Measurements from ENCODE around the gene DNHD1. TPM values are rescaled to one million over a fixed set of nuclear protein-coding genes. Genes with fewer than 3 reads are reported as not detected.

The DNHD1 gene
- total and polyA plus RNA-seq, 2 of the 4 experiments (the other 2 are of a cell fraction), result 1.8 to 3.6 TPM

DNA sequence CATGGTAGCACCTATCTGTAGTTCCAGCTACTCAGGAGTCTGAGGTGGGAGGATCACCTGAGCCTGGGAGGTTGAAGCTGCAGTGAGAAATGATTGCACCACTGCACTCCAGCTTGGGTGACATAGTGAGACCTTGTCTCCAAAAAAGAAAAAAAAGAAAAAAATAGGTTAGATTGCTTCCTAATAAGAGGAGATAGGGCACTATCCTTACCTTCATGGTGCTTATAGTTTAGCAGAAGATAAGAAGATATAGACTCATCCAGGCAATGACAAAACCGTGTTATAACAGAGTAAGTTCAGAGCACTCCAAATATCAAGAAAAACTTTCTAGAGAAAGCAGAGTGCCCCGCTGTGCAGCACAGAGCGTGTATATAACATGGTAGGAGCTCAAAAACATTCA is 64.2 kb downstream of the DNHD1 start:
- POLR2A ChIA-PET (ENCODE audit: unreplicated experiment), result no interaction called here
- dilution Hi-C loops (cut with HindIII; ENCODE audit: low sequenced_read_pairs, unreplicated experiment) (no loop called here), in situ Hi-C loops (cut with MboI; ENCODE audit: low sequenced_read_pairs) (no loop called here), intact Hi-C loops (cut with micrococcal nuclease) (no loop called here)
- CTCF ChIA-PET, result no interaction called here
- Histone ChIP-seq H3K9me3 (ENCODE audit: control insufficient read depth, insufficient read depth, low read length) (no peaks in the 10 kb centered on the region), H2AFZ (replicated peaks; ENCODE audit: low read length, poor library complexity) (no peak overlapping the region), H3K18ac (ENCODE audit: low read depth, low read length) (no peak overlapping the region), H2BK120ac (ENCODE audit: low read depth, low read length) (no peak overlapping the region), H3K9ac (ENCODE audit: low read depth, low read length) (no peak overlapping the region), H2AK5ac (ENCODE audit: low read depth, low read length) (no peak overlapping the region), H2BK15ac (ENCODE audit: low read depth, low read length) (no peak overlapping the region), H4K91ac (ENCODE audit: insufficient read depth, low read depth, low read length) (no peak overlapping the region), H3K36me3 (ENCODE audit: control insufficient read depth, insufficient read depth, low read length) (no peaks in the 10 kb centered on the region), H3K4me2 (ENCODE audit: low read depth, low read length) (no peak overlapping the region), H4K20me1 (ENCODE audit: insufficient read depth, low read length) (no peaks in the 10 kb centered on the region), H4K8ac (ENCODE audit: low read depth in 2 of 2, low read length in 2 of 2) (no peak overlapping the region), H3K9me1 (ENCODE audit: insufficient read depth, low read length) (peaks cover 4% of the 10 kb centered on the region; the same call in 1 of the 2 replicates), H2AK9ac (replicated peaks; ENCODE audit: low read depth, low read length, poor library complexity) (no peak overlapping the region), H3K79me1 (ENCODE audit: low read depth in 1 of 2, low read length in 2 of 2) (no peaks in the 10 kb centered on the region), H3K23ac (ENCODE audit: low read depth, low read length) (no peak overlapping the region), H4K5ac (ENCODE audit: low read depth, low read length) (no peak overlapping the region), H3K27ac (ENCODE audit: insufficient read depth, low read length) (no peak overlapping the region), H2BK20ac (ENCODE audit: low read depth, low read length) (no peak overlapping the region), H3K14ac (replicated peaks; ENCODE audit: low read depth, low read length) (no peak overlapping the region), H3K4ac (ENCODE audit: low read depth, low read length) (no peak overlapping the region), H3K4me1 (ENCODE audit: control insufficient read depth, insufficient read depth, low read length) (no peaks in the 10 kb centered on the region), H3K4me3 (ENCODE audit: insufficient read depth, low read depth, low read length) (no peak overlapping the region), H3K56ac (ENCODE audit: extremely low read depth, insufficient read depth, low read length) (no peak overlapping the region), H2BK5ac (ENCODE audit: low read depth, low read length, poor library complexity, severe bottlenecking) (no peak overlapping the region), H3K27me3 (ENCODE audit: control insufficient read depth, insufficient read depth, low read length) (no peaks in the 10 kb centered on the region)
- WGBS, 2 experiments (ENCODE audit: extremely low coverage in 2 of 2, insufficient read length in 1 of 2), result no CpG with 5 or more reads among the region's 3 CpGs
- BruUV-seq (replicated peaks), result no TSS peak
- DNase-seq (no peak), ATAC-seq (ENCODE audit: low read depth) (no peak)
- TF ChIP-seq, protein P1, sequence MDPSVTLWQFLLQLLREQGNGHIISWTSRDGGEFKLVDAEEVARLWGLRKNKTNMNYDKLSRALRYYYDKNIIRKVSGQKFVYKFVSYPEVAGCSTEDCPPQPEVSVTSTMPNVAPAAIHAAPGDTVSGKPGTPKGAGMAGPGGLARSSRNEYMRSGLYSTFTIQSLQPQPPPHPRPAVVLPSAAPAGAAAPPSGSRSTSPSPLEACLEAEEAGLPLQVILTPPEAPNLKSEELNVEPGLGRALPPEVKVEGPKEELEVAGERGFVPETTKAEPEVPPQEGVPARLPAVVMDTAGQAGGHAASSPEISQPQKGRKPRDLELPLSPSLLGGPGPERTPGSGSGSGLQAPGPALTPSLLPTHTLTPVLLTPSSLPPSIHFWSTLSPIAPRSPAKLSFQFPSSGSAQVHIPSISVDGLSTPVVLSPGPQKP (IDR thresholded peaks at IDR 0.05; ENCODE audit: borderline replicate concordance, low read depth, low read length), result no peak
- TF ChIP-seq MAFK (IDR thresholded peaks at IDR 0.05; ENCODE audit: low read depth, low read length), result no peak
- no peak for TF ChIP-seq SMC3 (IDR thresholded peaks at IDR 0.05; ENCODE audit: low read depth, low read length)
- TF ChIP-seq FOS (IDR thresholded peaks at IDR 0.05; ENCODE audit: low read depth, low read length), result no peak
- TF ChIP-seq MAZ (IDR thresholded peaks at IDR 0.05; ENCODE audit: borderline replicate concordance, low read depth, low read length), result no peak
- TF ChIP-seq, protein P2, sequence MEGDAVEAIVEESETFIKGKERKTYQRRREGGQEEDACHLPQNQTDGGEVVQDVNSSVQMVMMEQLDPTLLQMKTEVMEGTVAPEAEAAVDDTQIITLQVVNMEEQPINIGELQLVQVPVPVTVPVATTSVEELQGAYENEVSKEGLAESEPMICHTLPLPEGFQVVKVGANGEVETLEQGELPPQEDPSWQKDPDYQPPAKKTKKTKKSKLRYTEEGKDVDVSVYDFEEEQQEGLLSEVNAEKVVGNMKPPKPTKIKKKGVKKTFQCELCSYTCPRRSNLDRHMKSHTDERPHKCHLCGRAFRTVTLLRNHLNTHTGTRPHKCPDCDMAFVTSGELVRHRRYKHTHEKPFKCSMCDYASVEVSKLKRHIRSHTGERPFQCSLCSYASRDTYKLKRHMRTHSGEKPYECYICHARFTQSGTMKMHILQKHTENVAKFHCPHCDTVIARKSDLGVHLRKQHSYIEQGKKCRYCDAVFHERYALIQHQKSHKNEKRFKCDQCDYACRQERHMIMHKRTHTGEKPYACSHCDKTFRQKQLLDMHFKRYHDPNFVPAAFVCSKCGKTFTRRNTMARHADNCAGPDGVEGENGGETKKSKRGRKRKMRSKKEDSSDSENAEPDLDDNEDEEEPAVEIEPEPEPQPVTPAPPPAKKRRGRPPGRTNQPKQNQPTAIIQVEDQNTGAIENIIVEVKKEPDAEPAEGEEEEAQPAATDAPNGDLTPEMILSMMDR (conservative IDR thresholded peaks at IDR 0.05; ENCODE audit: low read depth, low read length), result no peak
- no peak for TF ChIP-seq BHLHE40 (IDR thresholded peaks at IDR 0.05; ENCODE audit: low read depth, low read length)
- TF ChIP-seq CHD1 (IDR thresholded peaks at IDR 0.05; ENCODE audit: low read depth, low read length), result no peak
- TF ChIP-seq, protein P3, sequence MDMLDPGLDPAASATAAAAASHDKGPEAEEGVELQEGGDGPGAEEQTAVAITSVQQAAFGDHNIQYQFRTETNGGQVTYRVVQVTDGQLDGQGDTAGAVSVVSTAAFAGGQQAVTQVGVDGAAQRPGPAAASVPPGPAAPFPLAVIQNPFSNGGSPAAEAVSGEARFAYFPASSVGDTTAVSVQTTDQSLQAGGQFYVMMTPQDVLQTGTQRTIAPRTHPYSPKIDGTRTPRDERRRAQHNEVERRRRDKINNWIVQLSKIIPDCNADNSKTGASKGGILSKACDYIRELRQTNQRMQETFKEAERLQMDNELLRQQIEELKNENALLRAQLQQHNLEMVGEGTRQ (IDR thresholded peaks at IDR 0.05; ENCODE audit: low read depth, low read length), result no peak
- no peak for TF ChIP-seq MXI1 (IDR thresholded peaks at IDR 0.05; ENCODE audit: borderline replicate concordance, low read depth, low read length)
- no peak for TF ChIP-seq NFE2L2 (IDR thresholded peaks at IDR 0.05; ENCODE audit: low read depth, low read length)
- TF ChIP-seq RCOR1 (IDR thresholded peaks at IDR 0.05; ENCODE audit: insufficient replicate concordance, low read length), result no peak
- no peak for TF ChIP-seq RFX5 (IDR thresholded peaks at IDR 0.05; ENCODE audit: low read depth, low read length)
- no peak for TF ChIP-seq CEBPB (IDR thresholded peaks at IDR 0.05; ENCODE audit: low read depth, low read length)
- TF ChIP-seq RAD21 (IDR thresholded peaks at IDR 0.05; ENCODE audit: low read length), result no peak
- no peak for TF ChIP-seq POLR2A (IDR thresholded peaks at IDR 0.05; ENCODE audit: low read depth, low read length)
